H1 (cell line): ENCODE results near the gene ITPR1.

Source experiments
- BRCA1 ChIP-seq: IDR thresholded peaks from 2 replicates; pipeline ENCODE4 v1.6.1; 2012; ENCODE audit warnings: low read depth, low read length, improper control_type of control experiment
- EP300 ChIP-seq, 2 experiments: IDR thresholded peaks; 1 replicate in 1 of 2; 2 replicates in 1 of 2; pipeline ENCODE4 v1.6.1; 2011 to 2012; ENCODE audit warnings: low read depth in 2 of 2, low read length in 2 of 2, mild to moderate bottlenecking in 2 of 2, borderline replicate concordance in 1 of 2, inconsistent platforms in 1 of 2, moderate library complexity in 1 of 2
- MAX ChIP-seq: IDR thresholded peaks from 2 replicates; pipeline ENCODE4 v1.6.1; 2012; ENCODE audit warnings: inconsistent platforms
- NANOG ChIP-seq: IDR thresholded peaks from 2 replicates; pipeline ENCODE4 v1.6.1; 2011; ENCODE audit warnings: low read length, low read depth, mild to moderate bottlenecking, inconsistent platforms; ENCODE audit not compliant: insufficient read depth, poor library complexity, severe bottlenecking
- POLR2A ChIP-seq, 2 experiments: IDR thresholded peaks; 1 replicate in 1 of 2; 2 replicates in 1 of 2; pipeline ENCODE4 v1.6.1; 2011; ENCODE audit warnings: low read depth in 2 of 2, low read length in 2 of 2, mild to moderate bottlenecking in 2 of 2; ENCODE audit errors: control extremely low read depth in 1 of 2
- RAD21 ChIP-seq, 2 experiments: IDR thresholded peaks in 1 of 2; conservative IDR thresholded peaks in 1 of 2; 2 replicates each; pipeline ENCODE4 v1.6.1; 2011; ENCODE audit warnings: low read depth in 2 of 2, low read length in 2 of 2, improper control_type of control experiment in 1 of 2, inconsistent platforms in 1 of 2, mild to moderate bottlenecking in 1 of 2, moderate library complexity in 1 of 2
- SP1 ChIP-seq: IDR thresholded peaks from 2 replicates; pipeline ENCODE4 v1.6.1; 2011; ENCODE audit warnings: low read depth, low read length
- SP4 ChIP-seq: IDR thresholded peaks from 2 replicates; pipeline ENCODE4 v1.6.1; 2012; ENCODE audit warnings: low read length, inconsistent platforms
- SUZ12 ChIP-seq: fragments of 200-600 bp; sonication (generic); IDR thresholded peaks from 2 replicates; pipeline ENCODE4 v1.6.1; 2012; ENCODE audit warnings: mild to moderate bottlenecking, inconsistent platforms, low read length, moderate library complexity, mixed read lengths
- TCF12 ChIP-seq: IDR thresholded peaks from 2 replicates; pipeline ENCODE4 v1.6.1; 2011; ENCODE audit warnings: low read depth, mild to moderate bottlenecking, low read length
- TF ChIP-seq, protein P1 (sequence below), 3 experiments: IDR thresholded peaks; 1 replicate in 2 of 3; 2 replicates in 1 of 3; pipeline versions ENCODE4 v1.5.1 to v1.6.1; 2011; ENCODE audit warnings: low read length in 3 of 3, mild to moderate bottlenecking in 3 of 3, inconsistent platforms in 2 of 3, low read depth in 1 of 3, moderate library complexity in 1 of 3; ENCODE audit not compliant: insufficient read depth in 1 of 3; ENCODE audit errors: control extremely low read depth in 1 of 3
- TF ChIP-seq, protein P2 (sequence below): IDR thresholded peaks from 2 replicates; pipeline ENCODE4 v1.6.1; 2011; ENCODE audit warnings: low read length, improper control_type of control experiment

- TF ChIP-seq, protein P1, sequence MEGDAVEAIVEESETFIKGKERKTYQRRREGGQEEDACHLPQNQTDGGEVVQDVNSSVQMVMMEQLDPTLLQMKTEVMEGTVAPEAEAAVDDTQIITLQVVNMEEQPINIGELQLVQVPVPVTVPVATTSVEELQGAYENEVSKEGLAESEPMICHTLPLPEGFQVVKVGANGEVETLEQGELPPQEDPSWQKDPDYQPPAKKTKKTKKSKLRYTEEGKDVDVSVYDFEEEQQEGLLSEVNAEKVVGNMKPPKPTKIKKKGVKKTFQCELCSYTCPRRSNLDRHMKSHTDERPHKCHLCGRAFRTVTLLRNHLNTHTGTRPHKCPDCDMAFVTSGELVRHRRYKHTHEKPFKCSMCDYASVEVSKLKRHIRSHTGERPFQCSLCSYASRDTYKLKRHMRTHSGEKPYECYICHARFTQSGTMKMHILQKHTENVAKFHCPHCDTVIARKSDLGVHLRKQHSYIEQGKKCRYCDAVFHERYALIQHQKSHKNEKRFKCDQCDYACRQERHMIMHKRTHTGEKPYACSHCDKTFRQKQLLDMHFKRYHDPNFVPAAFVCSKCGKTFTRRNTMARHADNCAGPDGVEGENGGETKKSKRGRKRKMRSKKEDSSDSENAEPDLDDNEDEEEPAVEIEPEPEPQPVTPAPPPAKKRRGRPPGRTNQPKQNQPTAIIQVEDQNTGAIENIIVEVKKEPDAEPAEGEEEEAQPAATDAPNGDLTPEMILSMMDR (IDR thresholded peaks at IDR 0.05; ENCODE audit: control extremely low read depth in 1 of 3, insufficient read depth in 1 of 3, low read depth in 1 of 3, low read length in 3 of 3): no peak
- TF ChIP-seq POLR2A (IDR thresholded peaks at IDR 0.05; ENCODE audit: control extremely low read depth in 1 of 2, low read depth in 2 of 2, low read length in 2 of 2) (no peak), RAD21 (IDR thresholded peaks at IDR 0.05 in 1 of 2, conservative IDR thresholded peaks at IDR 0.05 in 1 of 2; ENCODE audit: low read depth in 2 of 2, low read length in 2 of 2) (no peak), NANOG (no peak), SUZ12 (no peak), SP4 (no peak), EP300 (IDR thresholded peaks at IDR 0.05; ENCODE audit: borderline replicate concordance in 1 of 2, low read depth in 2 of 2, low read length in 2 of 2) (no peak), MAX (no peak), TCF12 (no peak), SP1 (no peak), BRCA1 (no peak)
- TF ChIP-seq, protein P2, sequence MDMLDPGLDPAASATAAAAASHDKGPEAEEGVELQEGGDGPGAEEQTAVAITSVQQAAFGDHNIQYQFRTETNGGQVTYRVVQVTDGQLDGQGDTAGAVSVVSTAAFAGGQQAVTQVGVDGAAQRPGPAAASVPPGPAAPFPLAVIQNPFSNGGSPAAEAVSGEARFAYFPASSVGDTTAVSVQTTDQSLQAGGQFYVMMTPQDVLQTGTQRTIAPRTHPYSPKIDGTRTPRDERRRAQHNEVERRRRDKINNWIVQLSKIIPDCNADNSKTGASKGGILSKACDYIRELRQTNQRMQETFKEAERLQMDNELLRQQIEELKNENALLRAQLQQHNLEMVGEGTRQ: no peak
Measured at GRCh38 chr3:4772858-4773257, 279.7 kb downstream of the ITPR1 start.
